Measurements from ENCODE around the gene MYO19.

- TF ChIP-seq, protein P1, sequence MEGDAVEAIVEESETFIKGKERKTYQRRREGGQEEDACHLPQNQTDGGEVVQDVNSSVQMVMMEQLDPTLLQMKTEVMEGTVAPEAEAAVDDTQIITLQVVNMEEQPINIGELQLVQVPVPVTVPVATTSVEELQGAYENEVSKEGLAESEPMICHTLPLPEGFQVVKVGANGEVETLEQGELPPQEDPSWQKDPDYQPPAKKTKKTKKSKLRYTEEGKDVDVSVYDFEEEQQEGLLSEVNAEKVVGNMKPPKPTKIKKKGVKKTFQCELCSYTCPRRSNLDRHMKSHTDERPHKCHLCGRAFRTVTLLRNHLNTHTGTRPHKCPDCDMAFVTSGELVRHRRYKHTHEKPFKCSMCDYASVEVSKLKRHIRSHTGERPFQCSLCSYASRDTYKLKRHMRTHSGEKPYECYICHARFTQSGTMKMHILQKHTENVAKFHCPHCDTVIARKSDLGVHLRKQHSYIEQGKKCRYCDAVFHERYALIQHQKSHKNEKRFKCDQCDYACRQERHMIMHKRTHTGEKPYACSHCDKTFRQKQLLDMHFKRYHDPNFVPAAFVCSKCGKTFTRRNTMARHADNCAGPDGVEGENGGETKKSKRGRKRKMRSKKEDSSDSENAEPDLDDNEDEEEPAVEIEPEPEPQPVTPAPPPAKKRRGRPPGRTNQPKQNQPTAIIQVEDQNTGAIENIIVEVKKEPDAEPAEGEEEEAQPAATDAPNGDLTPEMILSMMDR (IDR thresholded peaks at IDR 0.05) = peak in 2 of 6 experiments; percentile 42 to 43
- no peak for TF ChIP-seq POLR2A (IDR thresholded peaks at IDR 0.05)
These were observed 1.0 kb upstream of the MYO19 start for GRCh38 chr17:36535669-36536081.

Measured in adrenal gland (tissue), 5 donors.